ENCODE data around the gene CIDEB.

CIDEB gene

GRCh38 chr14:24312736-24313507 lies 5.1 kb upstream of the CIDEB start:
- no peak for FAIRE-seq
- TF ChIP-seq POLR2A (IDR thresholded peaks at IDR 0.05; ENCODE audit: low read depth, low read length): no peak
- DNase-seq (ENCODE audit: insufficient read length, low spot score): no peak

DNA sequence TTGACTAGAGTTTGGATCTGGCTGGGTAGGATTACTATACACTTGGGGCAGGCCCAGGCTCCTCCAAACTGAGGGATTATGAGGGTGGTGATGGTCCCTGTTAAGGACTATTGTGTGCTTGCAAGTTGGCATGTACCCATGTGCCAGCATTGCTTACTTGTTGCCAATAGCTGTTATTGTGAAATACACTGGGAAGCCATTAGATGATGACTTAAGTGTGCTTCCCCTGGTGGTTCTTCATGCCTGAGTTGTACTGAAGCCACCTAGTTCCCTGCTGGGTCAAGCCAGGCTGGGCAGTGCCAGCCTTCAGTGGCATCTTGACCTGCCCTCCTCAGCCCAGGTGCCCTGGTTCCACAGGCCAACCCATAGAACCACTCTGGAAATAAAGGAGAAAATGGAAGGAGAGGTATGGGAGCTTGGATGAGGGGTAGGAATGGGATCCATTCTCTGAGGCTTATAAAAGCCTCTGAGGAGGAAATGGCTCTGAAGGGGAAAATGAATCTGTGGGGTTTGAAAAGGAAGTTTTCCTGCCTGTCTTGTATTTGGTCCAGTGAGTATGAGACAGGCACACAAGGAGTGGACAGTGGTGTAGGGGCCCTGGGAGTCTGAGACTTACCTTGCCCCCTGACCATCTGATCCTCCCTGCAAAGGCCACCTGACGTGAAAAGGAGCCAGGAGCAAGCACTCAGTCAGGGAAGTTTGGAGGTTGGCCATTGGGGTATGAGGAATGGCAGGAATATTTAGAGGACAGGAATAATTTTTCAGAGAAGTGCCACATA lies 4.2 kb upstream of the CIDEB start:
- DNase-seq (ENCODE audit: insufficient read length, low spot score) (no peak), FAIRE-seq (no peak)
- TF ChIP-seq POLR2A (IDR thresholded peaks at IDR 0.05; ENCODE audit: low read depth, low read length): no peak

GRCh38 chr14:24310646-24311604 lies 3.1 kb upstream of the CIDEB start, which contains the start of gene LTB4R:
Gene LTB4R, plus strand, starts transcription at chr14:24311502. Its CDS starts 4,150 bp downstream, at chr14:24315652.
- no peak for DNase-seq (ENCODE audit: insufficient read length, low spot score)
- FAIRE-seq: no peak
- no peak for TF ChIP-seq POLR2A (IDR thresholded peaks at IDR 0.05; ENCODE audit: low read depth, low read length)

GRCh38 chr14:24310265-24310645 lies 2.5 kb upstream of the CIDEB start:
- DNase-seq (ENCODE audit: insufficient read length, low spot score): no peak
- no peak for FAIRE-seq

DNA sequence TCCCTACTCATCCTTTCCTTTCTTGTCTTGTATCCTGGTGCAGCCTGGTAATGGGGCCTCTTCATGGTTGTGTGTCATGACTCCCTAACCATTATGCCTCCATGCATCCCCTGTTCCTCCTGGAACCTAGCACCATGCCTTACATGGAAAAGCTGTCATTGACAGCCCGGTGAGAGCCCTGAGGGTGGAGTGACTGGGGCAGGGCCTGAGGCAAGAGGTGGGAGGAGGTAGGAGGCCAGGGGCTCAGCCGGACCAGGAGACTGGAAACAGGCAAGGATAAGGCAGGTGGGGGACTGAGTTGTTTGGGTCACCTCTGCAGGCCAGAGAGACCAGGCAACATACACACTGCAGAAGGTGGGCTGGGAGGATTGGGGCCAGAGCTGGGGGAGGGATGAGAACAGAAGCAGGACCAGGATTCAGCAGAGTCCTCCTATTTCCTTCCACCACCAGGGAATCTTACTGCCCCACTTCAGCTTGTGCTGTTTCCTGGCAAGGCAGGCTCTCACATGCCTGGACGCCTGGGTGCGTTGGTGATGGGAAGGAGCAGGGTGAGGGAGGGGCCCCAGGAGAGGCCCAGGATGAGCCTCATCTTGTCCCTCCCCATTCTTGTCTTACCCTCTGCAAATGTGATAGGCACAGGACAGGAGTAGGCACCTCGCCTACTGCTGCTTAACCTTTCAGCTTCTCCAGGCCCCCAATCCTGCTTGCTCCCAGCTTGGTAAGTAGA lies 1.9 kb upstream of the CIDEB start, which contains the start of gene LTB4R2:
Gene LTB4R2 (plus strand): TSS at position 603 of the 727 bp plus-strand sequence. CDS start 525 bp downstream, outside the sequence.
- FAIRE-seq (no peak), DNase-seq (ENCODE audit: insufficient read length, low spot score) (no peak)
- TF ChIP-seq POLR2A (IDR thresholded peaks at IDR 0.05; ENCODE audit: low read depth, low read length): no peak

More at GRCh38 chr14:24310265-24310645, 2.5 kb upstream of the CIDEB start:
- no peak for TF ChIP-seq POLR2A (IDR thresholded peaks at IDR 0.05; ENCODE audit: low read depth, low read length)

DNA sequence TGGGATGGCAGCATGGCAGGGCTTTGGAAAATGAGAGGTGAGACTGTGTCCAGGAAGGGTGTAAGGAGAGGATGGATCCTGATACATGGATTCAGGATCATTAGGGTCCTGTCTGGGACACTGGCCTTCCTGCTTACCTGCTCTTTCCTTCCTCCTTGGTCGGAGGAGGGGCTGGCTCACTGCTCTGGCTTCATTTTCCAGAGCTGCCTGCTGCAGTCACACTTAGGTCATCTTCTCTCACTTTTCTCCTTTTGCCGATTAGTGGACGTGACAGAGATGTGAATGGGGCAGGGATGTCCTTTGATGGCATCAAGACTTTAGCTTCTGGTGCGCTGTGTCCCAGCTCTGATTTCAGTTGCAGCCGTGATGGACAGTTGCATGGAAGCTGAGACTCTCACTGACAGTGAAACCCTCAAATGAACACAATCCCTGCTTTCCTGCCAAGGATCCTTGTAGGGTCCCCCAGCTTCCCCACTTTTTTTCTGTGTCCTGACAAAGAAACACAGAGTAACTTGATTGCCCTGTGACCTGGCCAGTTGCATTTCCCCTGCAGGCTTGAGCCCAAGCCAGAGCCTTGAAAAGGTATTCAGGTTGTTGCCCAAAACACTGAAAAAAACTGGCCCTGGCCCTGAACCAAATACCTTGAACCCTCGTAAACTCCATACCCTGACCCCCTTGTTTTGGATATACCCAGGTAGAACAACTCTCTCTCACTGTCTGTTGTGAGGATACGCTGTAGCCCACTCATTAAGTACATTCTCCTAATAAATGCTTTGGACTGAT lies 756 bp upstream of the CIDEB start:
- FAIRE-seq (no peak), DNase-seq (ENCODE audit: insufficient read length, low spot score) (no peak)
- TF ChIP-seq POLR2A (IDR thresholded peaks at IDR 0.05; ENCODE audit: low read depth, low read length): no peak

DNA sequence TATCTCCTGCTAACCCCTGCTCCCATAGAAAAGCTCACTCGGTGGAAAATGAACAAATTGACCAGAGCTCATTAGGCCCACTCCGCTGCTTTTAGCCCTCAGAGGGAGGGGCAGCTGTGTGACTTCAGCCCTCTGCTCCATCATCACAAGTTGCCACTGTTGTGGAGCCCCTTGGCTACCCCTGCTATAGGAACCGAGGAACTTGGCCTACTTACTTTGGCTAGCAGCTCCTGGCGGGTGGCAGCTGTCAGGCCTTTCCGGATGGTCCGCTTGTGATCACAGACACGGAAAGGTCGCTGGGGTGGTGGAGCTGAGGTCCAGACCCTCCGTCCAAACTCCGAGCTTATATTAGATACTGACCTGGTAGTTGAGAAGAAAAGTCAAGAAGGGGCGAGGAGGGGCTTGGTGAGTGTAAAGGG lies 612 bp downstream of the CIDEB start:
- no peak for TF ChIP-seq POLR2A (IDR thresholded peaks at IDR 0.05; ENCODE audit: low read depth, low read length)
- FAIRE-seq (no peak), DNase-seq (ENCODE audit: insufficient read length, low spot score) (no peak)

- no peak for DNase-seq (ENCODE audit: insufficient read length, low spot score)
- no peak for TF ChIP-seq POLR2A (IDR thresholded peaks at IDR 0.05; ENCODE audit: low read depth, low read length)
- no peak for FAIRE-seq
Measured at GRCh38 chr14:24304019-24304387, 3.8 kb downstream of the CIDEB start.

GRCh38 chr14:24300326-24300980 lies 7.3 kb downstream of the CIDEB start:
- no peak for FAIRE-seq
- no peak for DNase-seq (ENCODE audit: insufficient read length, low spot score)
- no peak for TF ChIP-seq POLR2A (IDR thresholded peaks at IDR 0.05; ENCODE audit: low read depth, low read length)

DNA sequence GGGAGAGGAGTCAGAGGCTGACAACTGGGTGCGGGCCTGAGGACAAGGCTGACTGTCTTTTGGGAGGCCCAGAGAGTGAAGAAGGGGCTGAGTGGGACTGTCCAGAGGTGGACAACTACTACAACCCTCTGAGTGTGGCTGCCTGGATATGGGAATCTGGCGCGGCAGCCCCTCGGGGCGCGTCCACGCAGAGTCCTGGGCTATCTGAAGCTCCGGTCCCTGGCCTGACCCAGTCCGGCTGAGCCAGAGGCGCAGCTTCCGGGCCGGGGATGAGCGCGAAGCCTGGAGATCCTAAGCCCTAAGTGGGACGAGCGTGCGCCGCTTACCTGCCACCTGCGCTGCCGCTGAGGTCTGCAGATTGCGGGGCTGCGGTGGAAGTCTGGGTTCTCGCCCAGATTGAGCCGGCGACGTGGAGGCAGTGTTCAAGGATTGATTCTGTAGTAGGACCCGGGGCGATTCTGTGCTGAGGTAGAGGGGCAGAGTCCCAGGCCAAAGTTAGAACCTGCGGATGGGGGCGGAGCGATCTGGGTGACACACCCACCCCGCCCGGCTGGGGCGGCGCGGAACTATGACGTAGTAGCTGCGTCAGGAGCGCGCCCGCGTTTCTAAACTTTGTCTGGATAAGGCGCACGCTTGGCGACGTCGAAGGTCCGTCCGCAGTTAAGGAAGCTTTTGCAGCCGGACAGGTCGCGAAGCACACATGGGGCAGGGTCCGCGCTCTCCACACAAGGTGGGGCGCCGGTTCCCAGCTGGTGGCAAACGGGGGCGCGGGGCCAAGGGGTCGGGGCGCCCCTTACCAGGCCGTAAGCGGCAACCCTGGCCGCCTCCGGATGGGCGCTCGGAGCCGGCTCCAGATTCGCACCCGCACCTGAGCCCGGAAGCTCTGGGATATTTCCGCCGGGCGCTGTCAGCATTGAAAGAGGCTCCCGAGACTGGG lies 8.3 kb downstream of the CIDEB start, which contains the start of the genes DHRS1 and NOP9:
Gene DHRS1 (minus strand): TSS at position 526 of the 937 bp plus-strand sequence. CDS start 674 bp downstream, outside the sequence.
Gene NOP9 (plus strand): TSS at position 596 of the 937 bp plus-strand sequence. CDS start 105 bp downstream, at position 701.
- peak; percentile 53 for DNase-seq (ENCODE audit: insufficient read length, low spot score)
- peak; percentile 43 for FAIRE-seq
- peak; percentile 59 for TF ChIP-seq POLR2A (IDR thresholded peaks at IDR 0.05; ENCODE audit: low read depth, low read length)

DNA sequence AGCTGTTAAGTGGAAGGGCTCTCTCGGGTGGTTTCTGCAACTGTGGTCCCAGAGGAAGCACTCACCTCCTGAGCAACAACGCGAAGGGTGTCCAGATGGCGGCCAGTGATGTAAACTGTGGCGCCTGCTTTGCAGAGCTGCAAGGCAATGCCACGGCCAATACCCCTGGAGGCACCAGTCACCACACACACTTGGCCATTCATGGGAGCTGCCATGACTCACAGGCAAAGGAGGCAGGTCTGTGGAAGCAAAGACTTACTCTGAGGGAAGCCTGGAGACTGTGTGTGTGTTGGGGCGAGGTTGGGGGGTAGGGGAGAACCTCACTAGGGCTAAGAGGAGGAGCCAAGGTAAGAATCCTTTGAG lies 8.9 kb downstream of the CIDEB start:
- no peak for TF ChIP-seq POLR2A (IDR thresholded peaks at IDR 0.05; ENCODE audit: low read depth, low read length)
- FAIRE-seq: no peak
- peak; percentile 79 for DNase-seq (ENCODE audit: insufficient read length, low spot score)
